NCI-H2107 (cell line): ENCODE data around the gene TADA3.

Source experiments
- DNase-seq: peaks from one replicate; lab custom pipeline; 2025; lab: John Stamatoyannopoulos, UW

Gene TADA3

DNA sequence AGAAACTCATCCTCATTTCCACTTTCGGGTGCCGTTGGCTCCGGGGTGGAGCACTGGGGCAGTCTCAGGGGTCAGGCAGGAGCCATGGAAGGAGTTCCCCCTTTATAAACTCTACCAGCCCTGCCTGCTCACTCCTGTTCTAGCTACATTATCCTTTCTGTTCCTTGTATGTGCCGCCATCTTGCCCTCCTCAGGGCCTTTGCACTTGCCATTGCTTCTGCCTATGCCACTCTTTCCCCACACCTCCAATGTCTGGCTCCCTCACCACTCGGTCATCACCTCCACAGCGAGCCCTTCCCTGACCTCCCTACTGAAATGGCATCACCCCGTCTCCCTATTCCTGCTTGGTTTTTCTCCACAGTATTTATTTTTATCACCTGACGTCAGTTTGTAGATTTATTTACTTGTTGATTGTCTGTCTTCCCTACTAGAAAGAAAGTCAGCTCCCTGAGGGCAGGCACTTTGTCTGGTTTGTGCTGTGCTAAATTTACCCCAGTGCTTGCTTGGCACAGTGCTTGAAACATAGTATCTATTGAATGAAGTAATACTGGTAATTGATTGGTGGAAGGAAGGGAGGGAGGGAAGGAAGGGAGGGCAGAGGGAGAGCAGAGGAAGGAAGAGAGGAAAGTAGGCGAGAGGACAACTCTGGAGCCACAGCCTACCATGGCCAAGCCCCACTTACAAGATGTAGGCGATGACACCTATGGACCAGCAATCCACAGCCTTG is 31.3 kb downstream of the TADA3 start:
- no peak for DNase-seq

DNA sequence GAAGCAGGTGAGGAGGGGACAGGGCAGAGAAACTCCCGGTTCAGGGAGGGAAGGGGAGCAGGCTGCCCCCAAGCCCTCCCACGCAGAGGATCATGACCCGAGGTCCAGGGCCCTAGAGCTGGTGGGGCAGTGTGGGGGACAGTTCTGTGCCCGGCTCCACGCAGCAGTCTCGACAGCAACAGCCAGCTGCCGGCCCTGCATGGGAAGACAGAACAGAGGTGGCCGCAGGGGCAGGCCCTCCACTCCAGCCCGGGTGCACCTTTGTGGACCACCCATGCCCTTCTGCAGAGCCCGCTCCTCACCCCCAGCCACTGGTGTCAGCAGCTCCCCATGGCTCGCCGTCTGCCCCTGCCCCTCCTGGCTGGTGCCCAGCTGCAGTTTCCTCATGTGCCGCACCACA is 34.8 kb downstream of the TADA3 start:
- no peak for DNase-seq

DNA sequence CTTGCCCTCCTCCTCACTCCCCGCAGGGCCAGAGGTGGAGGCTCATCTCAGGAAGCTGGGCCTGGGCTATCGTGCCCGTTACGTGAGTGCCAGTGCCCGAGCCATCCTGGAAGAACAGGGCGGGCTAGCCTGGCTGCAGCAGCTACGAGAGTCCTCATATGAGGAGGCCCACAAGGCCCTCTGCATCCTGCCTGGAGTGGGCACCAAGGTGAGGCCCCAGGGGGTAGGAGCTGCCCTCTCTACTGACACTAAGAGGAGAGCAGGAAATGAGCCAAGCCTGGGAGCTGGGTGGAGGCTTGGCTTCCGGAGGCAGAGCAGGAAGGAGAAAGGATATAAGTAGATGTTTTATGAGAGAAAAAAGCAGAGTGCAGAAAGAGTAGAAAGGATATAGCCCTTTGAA is 37.6 kb downstream of the TADA3 start:
- DNase-seq = no peak

DNA sequence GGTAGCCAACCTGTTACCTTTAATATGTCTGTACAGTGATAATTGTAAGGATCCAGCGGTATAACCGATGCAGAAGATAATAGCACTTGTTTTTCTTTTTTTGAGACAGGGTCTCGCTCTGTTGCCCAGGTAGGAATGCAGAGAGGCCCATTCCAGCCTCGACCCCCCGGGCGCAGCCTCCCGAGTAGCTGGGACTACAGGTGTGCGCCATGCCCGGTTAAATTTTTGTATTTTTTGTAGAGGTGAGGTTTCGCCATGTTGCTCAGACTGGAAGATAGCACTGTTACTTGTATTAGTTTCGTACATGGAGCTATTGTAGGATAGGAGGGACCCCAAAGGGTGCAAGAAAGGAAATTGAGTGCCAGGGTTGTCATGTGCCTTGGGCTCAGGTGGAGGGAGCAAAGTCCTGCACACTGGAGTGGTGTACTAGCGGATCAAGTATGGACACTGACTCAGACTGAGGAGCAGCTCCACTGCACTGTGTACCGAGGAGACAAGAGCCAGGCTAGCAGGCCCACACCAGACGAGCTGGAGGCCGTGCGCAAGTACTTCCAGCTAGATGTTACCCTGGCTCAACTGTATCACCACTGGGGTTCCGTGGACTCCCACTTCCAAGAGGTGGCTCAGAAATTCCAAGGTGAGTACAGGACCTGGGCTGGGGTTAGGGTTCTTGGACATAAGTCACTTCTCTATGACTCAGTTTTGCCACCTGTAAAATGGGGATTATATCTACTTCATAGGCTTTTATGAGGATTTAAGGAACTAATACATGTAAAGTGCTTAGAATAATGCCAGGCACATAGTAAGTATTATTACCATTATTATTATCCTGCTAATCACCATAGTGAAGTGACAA is 41.5 kb downstream of the TADA3 start:
- no peak for DNase-seq

DNA sequence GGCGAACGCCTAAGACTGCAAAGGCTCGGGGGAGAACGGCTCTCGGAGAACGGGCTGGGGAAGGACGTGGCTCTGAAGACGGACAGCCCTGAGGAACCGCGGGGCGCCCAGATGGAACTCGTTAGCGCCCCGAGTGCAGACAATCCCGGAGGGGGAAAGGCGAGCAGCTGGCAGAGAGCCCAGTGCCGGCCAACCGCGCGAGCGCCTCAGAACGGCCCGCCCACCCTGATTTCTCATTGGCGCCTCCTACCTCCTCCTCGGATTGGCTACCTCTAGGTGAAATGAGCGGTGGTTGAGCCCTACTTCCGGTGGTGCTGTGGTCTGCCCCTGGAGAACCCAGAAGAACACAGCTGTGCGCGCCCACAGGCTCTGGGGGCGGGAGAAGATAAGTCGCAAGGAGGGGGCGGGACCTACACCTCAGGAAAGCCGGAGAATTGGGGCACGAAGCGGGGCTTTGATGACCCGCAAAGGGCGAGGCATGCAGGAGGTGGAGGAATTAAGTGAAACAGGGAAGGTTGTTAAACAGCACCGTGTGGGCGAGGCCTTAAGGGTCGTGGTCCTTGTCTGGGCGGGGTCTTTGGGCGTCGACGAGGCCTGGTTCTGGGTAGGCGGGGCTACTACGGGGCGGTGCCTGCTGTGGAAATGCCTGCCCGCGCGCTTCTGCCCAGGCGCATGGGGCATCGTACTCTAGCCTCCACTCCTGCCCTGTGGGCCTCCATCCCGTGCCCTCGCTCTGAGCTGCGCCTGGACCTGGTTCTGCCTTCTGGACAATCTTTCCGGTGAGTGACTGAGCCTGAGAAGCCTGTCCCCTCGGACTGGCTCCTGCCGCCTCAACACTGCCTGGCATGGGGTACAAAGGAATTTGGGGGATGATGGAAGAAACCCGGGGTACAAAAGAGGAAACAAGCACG is 42.4 kb downstream of the TADA3 start, which contains the start of gene OGG1:
OGG1 (plus strand) TSS at position 308 of the 911 bp plus-strand sequence; CDS start at position 643, 335 bp downstream.
- peak; percentile 83 for DNase-seq

DNA sequence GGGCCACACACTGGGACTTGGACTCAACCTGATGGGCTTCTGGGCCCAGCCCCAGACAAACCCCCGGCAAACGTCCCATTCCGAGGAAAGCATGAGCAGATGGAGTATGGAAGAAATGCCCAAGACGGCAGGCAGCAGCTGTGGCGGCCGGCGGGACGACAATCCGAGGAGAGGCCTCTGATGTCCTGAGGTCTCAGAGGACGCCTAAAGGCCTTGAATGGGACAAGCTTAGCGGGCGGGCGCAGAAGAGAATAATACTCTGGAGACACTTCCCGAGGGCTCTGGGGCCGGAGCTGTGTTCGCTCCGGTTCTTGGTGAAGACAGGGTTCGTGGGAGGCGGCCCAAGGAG is 43.0 kb downstream of the TADA3 start:
- no peak for DNase-seq

DNA sequence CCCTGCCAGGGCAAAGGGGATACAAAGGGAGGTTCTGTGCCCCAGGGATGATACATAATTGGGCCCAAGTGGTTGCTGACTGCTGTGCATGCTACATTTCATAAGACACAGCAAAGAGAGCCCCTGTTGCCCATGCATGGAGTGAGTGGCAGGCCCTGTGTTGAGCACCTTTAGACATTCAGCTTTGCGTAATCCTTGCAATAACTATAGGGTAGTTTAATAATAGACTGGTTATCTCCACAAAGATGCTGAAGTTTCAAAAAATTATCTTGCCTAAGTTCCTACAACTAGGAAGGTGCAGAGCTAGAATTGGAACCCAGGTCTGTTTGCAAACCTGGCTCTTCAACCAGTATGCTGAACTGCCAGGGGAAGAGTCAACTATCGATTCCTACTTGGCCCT is 44.2 kb downstream of the TADA3 start:
- no peak for DNase-seq

DNA sequence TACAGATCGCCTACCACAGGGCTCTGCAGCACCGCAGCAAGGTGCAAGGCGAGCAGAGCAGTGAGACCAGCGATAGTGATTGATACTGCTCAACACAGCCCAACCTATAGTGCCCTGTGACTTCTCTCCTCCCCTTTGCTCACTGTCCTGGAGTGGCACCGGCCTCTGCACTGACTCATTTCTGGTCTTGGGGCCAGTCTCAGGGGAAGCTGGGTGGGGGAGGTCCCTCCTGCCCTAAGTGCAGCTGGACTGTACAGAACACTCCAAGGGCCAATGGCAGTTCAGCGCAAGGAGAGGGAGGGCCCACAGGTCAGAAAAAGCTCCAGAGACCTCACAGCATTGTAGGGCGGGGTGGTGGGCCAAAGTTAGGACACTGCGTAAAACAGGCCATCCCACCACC is 45.0 kb downstream of the TADA3 start:
- no peak for DNase-seq

DNA sequence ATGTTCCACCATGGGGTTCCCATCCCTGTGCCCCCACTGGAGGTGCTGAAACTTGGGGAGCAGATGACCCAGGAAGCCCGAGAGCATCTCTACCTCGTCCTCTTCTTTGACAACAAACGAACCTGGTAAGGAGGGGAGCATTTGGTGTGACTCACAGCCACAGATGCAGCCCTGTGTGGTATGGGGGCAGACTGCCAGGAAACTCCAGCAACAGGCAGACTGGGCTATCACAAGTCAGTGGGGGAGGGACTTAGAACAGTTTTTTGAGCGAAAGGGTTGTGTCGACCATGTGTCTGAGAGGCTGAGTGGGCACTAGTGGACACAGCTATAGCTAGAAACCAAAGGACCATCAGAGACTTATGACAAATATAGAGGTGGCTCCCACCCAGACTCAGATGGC is 45.9 kb downstream of the TADA3 start:
- DNase-seq = no peak

DNA sequence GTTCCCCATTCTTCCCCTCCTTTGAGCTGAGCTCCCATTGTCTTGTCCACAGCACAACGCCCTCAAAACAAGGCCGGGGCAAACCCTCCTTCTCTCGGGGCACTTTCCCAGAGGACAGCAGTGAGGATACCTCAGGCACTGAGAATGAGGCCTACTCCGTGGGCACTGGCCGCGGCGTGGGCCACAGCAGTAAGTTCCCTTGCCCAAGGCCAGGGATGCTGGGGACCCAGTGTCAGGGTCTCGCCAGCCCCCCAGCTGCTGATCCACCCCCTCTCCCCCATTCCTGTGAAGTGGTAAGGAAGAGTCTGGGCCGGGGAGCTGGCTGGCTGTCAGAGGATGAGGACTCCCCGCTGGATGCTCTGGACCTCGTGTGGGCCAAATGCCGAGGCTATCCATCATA is 46.8 kb downstream of the TADA3 start:
- no peak for DNase-seq

DNA sequence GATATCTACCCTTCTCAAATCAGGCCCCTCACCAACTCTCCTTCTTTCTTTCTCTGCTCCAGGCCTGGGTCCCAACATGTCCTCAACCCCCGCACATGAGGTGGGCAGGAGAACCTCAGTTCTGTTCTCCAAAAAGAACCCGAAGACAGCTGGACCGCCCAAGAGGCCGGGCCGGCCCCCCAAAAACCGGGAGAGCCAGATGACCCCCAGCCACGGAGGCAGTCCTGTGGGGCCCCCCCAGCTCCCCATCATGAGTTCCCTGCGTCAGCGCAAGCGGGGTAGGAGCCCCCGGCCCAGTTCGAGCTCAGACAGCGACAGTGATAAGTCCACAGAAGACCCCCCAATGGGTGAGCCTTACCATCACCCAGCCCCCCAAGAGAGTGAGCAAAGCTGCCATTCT is 48.1 kb downstream of the TADA3 start:
- no peak for DNase-seq

DNA sequence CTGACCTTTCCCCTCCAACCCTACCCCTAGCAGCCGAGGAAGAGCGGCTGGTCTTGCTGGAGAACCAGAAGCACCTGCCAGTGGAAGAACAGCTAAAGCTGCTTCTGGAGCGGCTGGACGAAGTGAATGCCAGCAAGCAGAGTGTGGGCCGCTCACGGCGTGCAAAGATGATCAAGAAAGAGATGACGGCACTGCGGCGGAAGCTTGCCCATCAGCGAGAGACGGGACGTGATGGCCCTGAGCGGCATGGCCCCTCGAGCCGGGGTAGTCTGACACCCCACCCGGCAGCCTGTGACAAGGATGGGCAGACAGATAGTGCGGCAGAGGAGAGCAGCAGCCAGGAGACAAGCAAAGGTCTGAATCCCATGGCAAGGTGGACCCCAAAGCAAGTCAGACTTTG is 48.7 kb downstream of the TADA3 start:
- DNase-seq = no peak

DNA sequence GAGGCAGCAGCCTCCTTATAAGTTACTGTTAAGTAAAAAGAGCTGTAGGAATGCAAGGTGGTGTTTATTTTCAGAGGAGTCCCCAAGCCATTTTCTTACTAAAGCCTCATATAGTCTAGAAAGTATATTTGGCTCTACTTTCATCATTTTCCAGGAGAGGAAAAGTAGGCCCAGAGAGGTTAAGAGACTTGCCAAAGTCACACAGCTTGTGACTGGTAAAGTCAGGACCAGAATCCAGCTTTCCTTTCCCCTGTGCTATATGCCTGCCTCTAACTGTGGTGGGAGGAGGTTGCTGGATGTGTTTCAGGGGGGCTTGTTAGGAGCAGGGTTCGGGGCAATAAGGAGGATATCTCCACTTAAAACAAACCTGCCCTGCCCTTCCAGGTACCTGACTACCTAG is 49.7 kb downstream of the TADA3 start:
- no peak for DNase-seq

DNA sequence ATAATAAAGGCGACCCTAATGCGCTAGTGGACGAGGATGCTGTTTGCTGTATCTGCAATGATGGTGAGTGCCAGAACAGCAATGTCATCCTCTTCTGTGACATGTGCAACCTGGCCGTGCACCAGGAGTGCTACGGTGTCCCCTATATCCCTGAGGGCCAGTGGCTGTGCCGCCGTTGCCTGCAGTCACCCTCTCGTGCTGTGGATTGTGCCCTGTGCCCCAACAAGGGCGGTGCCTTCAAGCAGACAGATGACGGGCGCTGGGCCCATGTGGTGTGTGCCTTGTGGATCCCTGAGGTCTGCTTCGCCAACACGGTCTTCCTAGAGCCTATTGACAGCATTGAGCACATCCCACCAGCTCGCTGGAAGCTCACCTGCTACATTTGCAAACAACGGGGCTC is 53.1 kb downstream of the TADA3 start:
- no peak for DNase-seq

DNA sequence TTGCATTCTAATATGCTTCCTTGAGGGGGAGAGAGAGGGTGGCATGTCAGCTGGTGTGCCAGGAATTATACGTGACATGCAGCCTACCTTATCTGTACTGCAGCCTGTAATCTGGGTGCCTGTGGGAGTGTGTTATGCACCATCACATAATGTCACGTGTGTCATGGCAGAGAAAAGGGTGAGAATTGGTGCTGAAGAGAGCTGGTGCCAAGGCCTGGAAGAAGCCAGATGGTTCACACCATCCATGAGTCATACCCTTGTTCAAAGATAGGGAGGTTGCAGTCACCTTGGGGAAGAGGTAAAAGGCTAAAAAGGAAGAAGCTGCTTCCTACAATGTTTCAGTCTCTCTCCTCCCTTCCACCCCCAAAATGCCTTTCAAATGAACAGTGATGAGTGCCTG is 55.4 kb downstream of the TADA3 start:
- no peak for DNase-seq

DNA sequence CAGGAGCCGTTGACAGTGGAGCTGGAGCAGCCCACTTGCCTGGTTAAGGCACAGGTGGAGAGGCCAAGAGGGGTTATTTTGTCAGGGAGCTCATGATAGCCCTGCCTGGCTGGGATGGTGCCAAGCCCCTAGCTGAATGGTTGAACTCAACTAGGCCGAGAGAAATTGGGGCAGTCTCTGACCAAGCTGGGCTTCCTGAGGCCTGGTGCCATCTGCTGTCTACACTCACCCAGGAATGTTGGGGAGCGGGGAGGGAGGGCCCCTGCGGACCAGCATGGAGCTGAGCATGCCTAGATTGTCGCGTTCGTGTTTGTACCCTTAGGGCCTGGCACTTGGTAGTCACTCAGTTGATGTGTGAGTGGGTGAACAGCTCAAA is 59.5 kb downstream of the TADA3 start:
- DNase-seq = no peak

DNA sequence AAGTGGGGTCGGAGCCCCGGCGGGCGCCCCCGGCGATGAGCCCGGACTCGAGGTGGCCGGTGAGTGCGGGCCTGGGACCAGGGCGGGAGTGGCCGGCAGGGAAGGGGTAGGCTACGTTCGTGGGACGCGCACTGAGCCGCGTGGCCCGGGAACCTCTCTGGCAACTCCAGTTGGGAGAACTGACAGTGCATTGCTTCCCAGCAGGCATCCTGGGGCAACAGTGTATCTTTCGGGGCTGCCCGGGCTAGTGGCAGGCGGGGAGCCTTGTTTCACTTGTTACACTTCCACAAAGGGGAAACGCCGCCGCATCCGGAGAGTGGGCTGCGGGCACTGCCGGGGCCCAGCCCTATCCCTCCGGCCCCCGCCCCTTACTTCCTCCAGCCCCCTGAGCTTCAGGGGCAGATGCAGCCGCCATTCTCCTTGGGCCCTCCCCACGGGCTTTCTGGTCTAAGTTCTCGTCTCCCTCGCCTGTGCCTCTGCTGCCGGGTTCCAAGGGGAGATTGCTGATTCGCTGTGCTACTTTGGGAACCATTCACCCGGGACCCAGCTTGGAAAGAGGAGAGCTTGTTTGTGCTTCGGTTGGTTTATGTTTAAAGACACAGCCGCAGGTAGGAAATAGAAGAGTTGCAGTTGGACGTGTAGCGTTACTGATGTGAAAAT is 60.1 kb downstream of the TADA3 start:
- no peak for DNase-seq

DNA sequence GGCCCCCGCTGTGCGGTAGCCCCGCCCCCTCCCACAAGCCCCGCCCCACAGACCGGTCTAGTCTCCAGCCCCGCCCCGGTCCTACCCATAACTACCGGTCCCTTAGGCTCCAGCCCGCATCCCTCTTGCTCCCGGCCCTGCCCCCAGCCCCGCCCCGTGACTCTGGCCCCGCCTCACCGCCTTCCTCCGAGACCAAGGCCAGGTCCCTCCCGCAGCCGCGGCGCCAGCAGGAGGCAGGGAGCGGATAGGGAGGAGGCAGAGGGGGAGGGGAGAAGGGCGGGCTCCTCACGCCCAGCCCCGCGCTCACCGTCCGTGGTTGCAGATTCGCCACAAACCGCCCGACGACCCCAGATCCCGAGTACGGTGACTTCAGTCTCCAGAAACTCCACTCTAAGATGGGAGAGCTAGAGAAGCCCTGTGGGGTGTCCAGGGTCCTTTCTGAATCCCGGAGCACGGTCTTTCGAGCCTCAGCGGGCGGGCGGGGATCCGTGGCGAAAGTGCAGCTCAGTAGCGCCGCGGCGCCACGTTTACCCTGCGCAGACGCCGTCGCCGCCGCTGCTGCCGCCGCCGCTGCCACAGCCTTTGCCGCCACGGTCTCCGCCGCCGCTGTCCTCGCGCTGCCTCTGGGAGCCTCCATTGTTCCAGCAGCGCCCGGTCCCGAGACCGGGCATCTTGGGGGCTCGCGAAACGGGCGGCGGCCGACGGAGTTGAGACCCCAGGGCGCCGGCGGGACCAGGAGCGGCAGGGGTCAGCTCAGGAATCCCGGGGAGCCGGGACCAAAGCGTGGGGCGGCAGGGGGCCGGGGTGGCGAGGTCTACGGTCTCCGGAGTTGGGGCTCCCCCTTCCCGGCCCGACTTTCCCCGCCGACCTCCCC is 60.8 kb downstream of the TADA3 start, which contains the start of gene BRPF1:
BRPF1 (plus strand) TSS at position 530 of the 874 bp plus-strand sequence. CDS start 2,406 bp downstream, outside the sequence.
- peak; percentile 92 for DNase-seq

DNA sequence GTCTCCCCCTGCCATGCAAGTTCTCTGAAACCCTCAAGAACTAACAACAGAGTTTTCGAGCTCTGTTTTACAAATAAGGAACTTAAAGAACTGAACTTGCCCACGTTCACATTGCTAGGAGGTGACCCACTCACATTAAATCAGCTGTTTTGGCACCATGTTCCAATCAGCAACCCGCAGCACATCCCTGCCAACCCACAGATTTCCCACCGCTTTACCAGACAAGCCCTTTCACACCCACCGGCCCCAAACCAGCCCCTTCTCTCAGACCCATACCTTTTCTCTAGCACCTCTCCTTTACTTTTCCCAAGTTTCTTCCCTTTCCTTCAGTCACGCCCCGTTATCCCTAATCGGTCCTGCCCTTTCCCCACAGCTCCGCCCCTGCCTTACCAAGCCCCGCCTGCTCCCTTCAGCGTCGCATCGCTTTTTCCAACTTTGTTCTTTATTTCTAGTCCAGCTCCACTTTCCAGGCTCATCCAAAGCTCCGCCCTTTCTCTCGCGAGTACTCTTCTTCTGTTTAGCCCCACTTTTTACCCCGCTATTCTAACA is 61.5 kb downstream of the TADA3 start:
- no peak for DNase-seq
